ENCODE data around the gene GIMD1. TPM values are rescaled to one million over a fixed set of nuclear protein-coding genes. Genes with fewer than 3 reads are reported as not detected.

GIMD1 gene
- total and polyA plus RNA-seq, 2 experiments from 2014 or later: not detected

GRCh38 chr4:106366026-106366425 lies 2.6 kb downstream of the GIMD1 start:
- no peak for ATAC-seq
- no peaks in the 10 kb centered on the region for H4K20me1 ChIP-seq (replicated peaks; ENCODE audit: insufficient read depth)
- no peak overlapping the region for H3K4me3 Mint-ChIP-seq

More at GRCh38 chr4:106366026-106366425, 2.6 kb downstream of the GIMD1 start:
- Mint-ChIP-seq H3K36me3 (ENCODE audit: low read depth) (no peaks in the 10 kb centered on the region), H3K9me3 (no peaks in the 10 kb centered on the region), H3K27me3 (ENCODE audit: insufficient read depth, low read depth, poor library complexity) (no peaks in the 10 kb centered on the region), H3K4me1 (peaks cover 15% of the 10 kb centered on the region), H3K27ac (no peak overlapping the region)
- H3K36me3 ChIP-seq (ENCODE audit: insufficient read depth): no peaks in the 10 kb centered on the region
- H3F3A ChIP-seq (replicated peaks; ENCODE audit: low read depth): no peaks in the 10 kb centered on the region
- no peaks in the 10 kb centered on the region for H3K4me1 ChIP-seq (ENCODE audit: insufficient read depth)
- no peak overlapping the region for H3K27ac ChIP-seq (ENCODE audit: low read depth)
- no peaks in the 10 kb centered on the region for H3K9me2 ChIP-seq (ENCODE audit: insufficient read depth)
- no peak for DNase-seq (ENCODE audit: low spot score)
- H3K79me2 ChIP-seq (replicated peaks; ENCODE audit: insufficient read depth): no peaks in the 10 kb centered on the region
- TF ChIP-seq ZNF114 (CRISPR knock-in tag; IDR thresholded peaks at IDR 0.05): no peak
- TF ChIP-seq CTCF (conservative IDR thresholded peaks at IDR 0.05; ENCODE audit: low read depth in 2 of 2): no peak
- no peak for TF ChIP-seq POLR2AphosphoS5 (IDR thresholded peaks at IDR 0.05; ENCODE audit: low read depth)
- TF ChIP-seq JUNB (IDR thresholded peaks at IDR 0.05; ENCODE audit: unreplicated experiment): no peak
- no peak for TF ChIP-seq EZH2 (IDR thresholded peaks at IDR 0.05; ENCODE audit: low read depth, unreplicated experiment)
- TF ChIP-seq ETS1 (IDR thresholded peaks at IDR 0.05): no peak
- no peak for TF ChIP-seq ZNF331 (CRISPR knock-in tag; IDR thresholded peaks at IDR 0.05; ENCODE audit: low read depth)
- TF ChIP-seq REST (IDR thresholded peaks at IDR 0.05; ENCODE audit: unreplicated experiment): no peak
- no peak for TF ChIP-seq CREB1 (CRISPR knock-in tag; IDR thresholded peaks at IDR 0.05; ENCODE audit: low read depth)
- TF ChIP-seq STAT1 (IDR thresholded peaks at IDR 0.05; ENCODE audit: unreplicated experiment): no peak
- no peak for TF ChIP-seq ZNF462 (CRISPR knock-in tag; IDR thresholded peaks at IDR 0.05)
- no peak for TF ChIP-seq EZH2phosphoT487 (IDR thresholded peaks at IDR 0.05; ENCODE audit: unreplicated experiment)
- TF ChIP-seq NANOG (IDR thresholded peaks at IDR 0.05; ENCODE audit: borderline replicate concordance): no peak
- H3K4me3 ChIP-seq: no peak overlapping the region
- H3K4me2 ChIP-seq: no peak overlapping the region
- no peak overlapping the region for H2AFZ ChIP-seq
- H3K27me3 ChIP-seq (ENCODE audit: insufficient read depth): no peaks in the 10 kb centered on the region

Data from GM23338 (cell line).